Measurements from ENCODE around the gene C10orf67. TPM values are rescaled to one million over a fixed set of nuclear protein-coding genes. Genes with fewer than 3 reads are reported as not detected.

Gene C10orf67
- total RNA-seq, 3 donors from 2014 or later, result 0.29 TPM; not detected in 2

- Histone ChIP-seq H3K27ac (no peak overlapping the region), H3K4me3 (no peak overlapping the region), H3K9me3 (no peaks in the 10 kb centered on the region), H3K4me1 (no peaks in the 10 kb centered on the region), H3K36me3 (no peaks in the 10 kb centered on the region), H3K27me3 (peaks cover 0 to 5% of the 10 kb centered on the region in 2 donors)
- intact Hi-C loops (cut with DNase I; ENCODE audit: low total_unique reads), result no loop called here
- no peak for DNase-seq (ENCODE audit: low spot score in 2 of 2)
- no peak for TF ChIP-seq POLR2A (IDR thresholded peaks at IDR 0.05)
- no peak for TF ChIP-seq POLR2AphosphoS5 (IDR thresholded peaks at IDR 0.05)
- TF ChIP-seq CTCF (IDR thresholded peaks at IDR 0.05), result no peak
These were observed 49.9 kb downstream of the C10orf67 start for GRCh38 chr10:23294638-23295247.

- no peak for DNase-seq (ENCODE audit: low spot score in 2 of 2)
- TF ChIP-seq POLR2A (IDR thresholded peaks at IDR 0.05), result no peak
- TF ChIP-seq CTCF (IDR thresholded peaks at IDR 0.05), result no peak
- TF ChIP-seq POLR2AphosphoS5 (IDR thresholded peaks at IDR 0.05), result no peak
- no peaks in the 10 kb centered on the region for H3K36me3 ChIP-seq
- intact Hi-C loops (cut with DNase I; ENCODE audit: low total_unique reads), result no loop called here
- H3K27ac ChIP-seq, result no peak overlapping the region
- H3K4me1 ChIP-seq, result no peaks in the 10 kb centered on the region
- H3K27me3 ChIP-seq, result peaks cover 0 to 5% of the 10 kb centered on the region in 2 donors
- H3K9me3 ChIP-seq, result no peaks in the 10 kb centered on the region
- H3K4me3 ChIP-seq, result no peak overlapping the region
These were observed 50.5 kb downstream of the C10orf67 start for GRCh38 chr10:23293973-23294590.

GRCh38 chr10:23293145-23293724 lies 51.4 kb downstream of the C10orf67 start:
- H3K36me3 ChIP-seq, result no peaks in the 10 kb centered on the region
- peaks cover 0 to 5% of the 10 kb centered on the region in 2 donors for H3K27me3 ChIP-seq
- no peaks in the 10 kb centered on the region for H3K4me1 ChIP-seq
- intact Hi-C loops (cut with DNase I; ENCODE audit: low total_unique reads), result no loop called here
- DNase-seq (ENCODE audit: low spot score in 2 of 2), result no peak
- TF ChIP-seq POLR2A (IDR thresholded peaks at IDR 0.05), result no peak
- no peak for TF ChIP-seq CTCF (IDR thresholded peaks at IDR 0.05)
- no peak for TF ChIP-seq POLR2AphosphoS5 (IDR thresholded peaks at IDR 0.05)
- H3K9me3 ChIP-seq, result no peaks in the 10 kb centered on the region
- no peak overlapping the region for H3K4me3 ChIP-seq
- no peak overlapping the region for H3K27ac ChIP-seq

- intact Hi-C loops (cut with DNase I; ENCODE audit: low total_unique reads), result no loop called here
- no peaks in the 10 kb centered on the region for H3K36me3 ChIP-seq
- TF ChIP-seq POLR2AphosphoS5 (IDR thresholded peaks at IDR 0.05) (no peak), CTCF (IDR thresholded peaks at IDR 0.05) (no peak), POLR2A (IDR thresholded peaks at IDR 0.05) (no peak)
- no peaks in the 10 kb centered on the region for H3K9me3 ChIP-seq
- peaks cover 0 to 5% of the 10 kb centered on the region in 2 donors for H3K27me3 ChIP-seq
- no peaks in the 10 kb centered on the region for H3K4me1 ChIP-seq
- DNase-seq (ENCODE audit: low spot score in 2 of 2), result no peak
- H3K27ac ChIP-seq, result no peak overlapping the region
- H3K4me3 ChIP-seq, result no peak overlapping the region
These were observed 52.9 kb downstream of the C10orf67 start for GRCh38 chr10:23291551-23292334.
